Activated CD4-positive, alpha-beta memory T cell treated with anti-CD3 and anti-CD28 coated beads for 36 hours (primary cell): ENCODE measurements around the gene ZNF595. TPM values are rescaled to one million over a fixed set of nuclear protein-coding genes. Genes with fewer than 3 reads are reported as not detected.
"Not testable (repeated sequence)": the region's sequence is repeated elsewhere in the genome, so short reads cannot be mapped to it uniquely, and the experiment has no call there.

Experiments
- CTCF ChIA-PET: fragments of 350-600 bp; sonication (Branson Sonifier 250); formaldehyde crosslinking; loops from one replicate; lab custom pipeline; 2021; ENCODE audit warnings: antibody characterized with exemption, inconsistent platforms; lab: Charles Lee
- POLR2A ChIA-PET: fragments of 350-600 bp; sonication (Branson Sonifier 250); formaldehyde crosslinking; loops from one replicate; lab custom pipeline; 2021; ENCODE audit warnings: antibody characterized with exemption; lab: Charles Lee
- DNase-seq: peaks from one replicate; pipeline ENCODE4 v3.0.0-alpha.2; 2020
- H3K27ac Mint-ChIP-seq: one replicate; pipeline ENCODE4 v1.8.0; 2021; ENCODE audit warnings: mixed read lengths
- H3K27me3 Mint-ChIP-seq: one replicate; pipeline ENCODE4 v1.8.0; 2021; ENCODE audit warnings: mixed read lengths
- H3K36me3 Mint-ChIP-seq: one replicate; pipeline ENCODE4 v1.8.0; 2021; ENCODE audit warnings: mixed read lengths
- H3K4me1 Mint-ChIP-seq: one replicate; pipeline ENCODE4 v1.8.0; 2021; ENCODE audit warnings: low read depth, mixed read lengths
- H3K4me3 Mint-ChIP-seq: one replicate; pipeline ENCODE4 v1.8.0; 2021; ENCODE audit warnings: mild to moderate bottlenecking, mixed read lengths
- H3K9me3 Mint-ChIP-seq: one replicate; pipeline ENCODE4 v1.8.0; 2021; ENCODE audit warnings: mixed read lengths
- intact Hi-C: fragments of 100-400 bp; cut with micrococcal nuclease; formaldehyde crosslinking; loops from one replicate; pipeline ENCODE4 v1.15.1; 2023
- total RNA-seq, 2 experiments: library from RNA; stranded (reverse); gene quantifications; one replicate each; pipeline ENCODE4 v1.2.3, GENCODE V29; 2021

The ZNF595 gene
- total RNA-seq, result 1 to 10 TPM; 6.9 to 7.4 TPM

GRCh38 chr4:52804-53479 is at the start of gene ZNF595:
Gene ZNF595, plus strand, starts transcription at chr4:53321. Its CDS starts 168 bp downstream, at chr4:53489.
- DNase-seq, result peak; percentile 49
- H3K27me3 Mint-ChIP-seq, H3K4me1 Mint-ChIP-seq, H3K9me3 Mint-ChIP-seq, H3K36me3 Mint-ChIP-seq, CTCF ChIA-PET, H3K4me3 Mint-ChIP-seq, H3K27ac Mint-ChIP-seq, intact Hi-C loops: not testable (repeated sequence)
- POLR2A ChIA-PET, result interaction anchor here (1.4 kb wide), 1 partner anchor 10 kb away, joined by 7 read pairs; no protein-coding TSS in a partner anchor

- CTCF ChIA-PET, H3K9me3 Mint-ChIP-seq, H3K27ac Mint-ChIP-seq, H3K4me3 Mint-ChIP-seq, intact Hi-C loops, H3K36me3 Mint-ChIP-seq, DNase-seq, H3K27me3 Mint-ChIP-seq, POLR2A ChIA-PET, H3K4me1 Mint-ChIP-seq: not testable (repeated sequence)
These were observed 42.9 kb upstream of the ZNF595 start for GRCh38 chr4:9937-10870.

GRCh38 chr4:11095-11815 is 41.9 kb upstream of the ZNF595 start:
- H3K27me3 Mint-ChIP-seq, intact Hi-C loops, H3K4me3 Mint-ChIP-seq, H3K4me1 Mint-ChIP-seq, POLR2A ChIA-PET, H3K27ac Mint-ChIP-seq, CTCF ChIA-PET, H3K36me3 Mint-ChIP-seq, DNase-seq, H3K9me3 Mint-ChIP-seq: not testable (repeated sequence)

GRCh38 chr4:11816-12417 is 41.2 kb upstream of the ZNF595 start:
- CTCF ChIA-PET, H3K4me1 Mint-ChIP-seq, intact Hi-C loops, H3K27me3 Mint-ChIP-seq, H3K36me3 Mint-ChIP-seq, H3K9me3 Mint-ChIP-seq, H3K4me3 Mint-ChIP-seq, POLR2A ChIA-PET, H3K27ac Mint-ChIP-seq: not testable (repeated sequence)
- DNase-seq, result peak; percentile 58

GRCh38 chr4:18128-18527 is 35.0 kb upstream of the ZNF595 start:
- H3K4me1 Mint-ChIP-seq, H3K27ac Mint-ChIP-seq, H3K4me3 Mint-ChIP-seq, H3K9me3 Mint-ChIP-seq, POLR2A ChIA-PET, H3K36me3 Mint-ChIP-seq, H3K27me3 Mint-ChIP-seq, DNase-seq, CTCF ChIA-PET, intact Hi-C loops: not testable (repeated sequence)

- H3K27ac Mint-ChIP-seq, H3K9me3 Mint-ChIP-seq, DNase-seq, CTCF ChIA-PET, H3K27me3 Mint-ChIP-seq, H3K36me3 Mint-ChIP-seq, POLR2A ChIA-PET, H3K4me3 Mint-ChIP-seq, H3K4me1 Mint-ChIP-seq, intact Hi-C loops: not testable (repeated sequence)
These were observed 34.5 kb upstream of the ZNF595 start for GRCh38 chr4:18589-18988.

- H3K4me1 Mint-ChIP-seq, H3K27ac Mint-ChIP-seq, H3K4me3 Mint-ChIP-seq, DNase-seq, H3K27me3 Mint-ChIP-seq, H3K36me3 Mint-ChIP-seq, intact Hi-C loops, POLR2A ChIA-PET, CTCF ChIA-PET, H3K9me3 Mint-ChIP-seq: not testable (repeated sequence)
These were observed 30.2 kb upstream of the ZNF595 start for GRCh38 chr4:22882-23281.

GRCh38 chr4:24359-24758 is 28.8 kb upstream of the ZNF595 start:
- POLR2A ChIA-PET, DNase-seq, H3K9me3 Mint-ChIP-seq, H3K4me3 Mint-ChIP-seq, CTCF ChIA-PET, H3K27ac Mint-ChIP-seq, intact Hi-C loops, H3K4me1 Mint-ChIP-seq, H3K27me3 Mint-ChIP-seq, H3K36me3 Mint-ChIP-seq: not testable (repeated sequence)

GRCh38 chr4:27501-27900 is 25.6 kb upstream of the ZNF595 start:
- POLR2A ChIA-PET, intact Hi-C loops, H3K27ac Mint-ChIP-seq, H3K36me3 Mint-ChIP-seq, H3K9me3 Mint-ChIP-seq, DNase-seq, H3K4me1 Mint-ChIP-seq, H3K4me3 Mint-ChIP-seq, H3K27me3 Mint-ChIP-seq: not testable (repeated sequence)
- CTCF ChIA-PET, result interaction anchor here (0.9 to 1.5 kb wide), 3 partner anchors 24 to 216 kb away, joined by 3 to 9 read pairs (median 3); no protein-coding TSS in a partner anchor

- not testable (repeated sequence) for H3K27ac Mint-ChIP-seq, H3K36me3 Mint-ChIP-seq
- DNase-seq, result peak; percentile 56
These were observed 24.2 kb upstream of the ZNF595 start for GRCh38 chr4:28767-29542.

GRCh38 chr4:33314-33713 is 19.8 kb upstream of the ZNF595 start:
- intact Hi-C loops, H3K4me3 Mint-ChIP-seq, POLR2A ChIA-PET, H3K36me3 Mint-ChIP-seq, H3K4me1 Mint-ChIP-seq, CTCF ChIA-PET, H3K27ac Mint-ChIP-seq, H3K9me3 Mint-ChIP-seq, DNase-seq, H3K27me3 Mint-ChIP-seq: not testable (repeated sequence)

More at GRCh38 chr4:28767-29542, 24.2 kb upstream of the ZNF595 start:
- intact Hi-C loops, H3K4me1 Mint-ChIP-seq, POLR2A ChIA-PET, H3K27me3 Mint-ChIP-seq, H3K4me3 Mint-ChIP-seq, H3K9me3 Mint-ChIP-seq: not testable (repeated sequence)
- CTCF ChIA-PET, result interaction anchor here (0.5 to 1.5 kb wide), 7 partner anchors 14 to 216 kb away, joined by 3 to 9 read pairs (median 3); no protein-coding TSS in a partner anchor
